Measurements from ENCODE around the gene SLC26A11. TPM values are rescaled to one million over a fixed set of nuclear protein-coding genes. Genes with fewer than 3 reads are reported as not detected.

The SLC26A11 gene
- total and polyA plus RNA-seq, 2 of the 13 experiments (the other 11 are each of a cell fraction or from before 2014, with no cell fraction given), result 8.7 to 13.2 TPM

DNA sequence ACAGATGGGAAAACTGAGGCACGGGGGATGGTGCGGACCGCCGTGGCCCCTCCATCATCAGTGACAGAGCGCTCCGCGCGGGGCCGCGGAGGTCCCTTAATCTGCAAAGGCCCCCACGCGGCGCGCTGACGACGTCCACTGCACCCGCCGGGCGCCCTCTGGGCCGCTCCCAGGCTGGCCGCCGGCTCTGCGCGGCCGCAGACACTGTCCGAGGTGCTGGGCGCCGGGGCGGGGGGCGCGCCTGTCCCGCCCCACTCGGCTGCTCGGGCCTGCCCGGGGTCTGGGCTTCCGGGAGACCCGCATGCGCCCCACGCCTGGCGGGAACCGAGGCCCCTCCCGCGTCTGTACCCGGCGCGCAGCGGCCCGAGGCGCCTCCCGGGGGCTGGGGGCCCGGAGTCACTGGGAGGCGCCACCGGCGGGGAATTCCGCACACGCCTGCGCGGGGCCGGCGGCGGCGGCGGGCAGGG, 39.9 kb downstream of the SLC26A11 start (continued):
- TF ChIP-seq, protein P1, sequence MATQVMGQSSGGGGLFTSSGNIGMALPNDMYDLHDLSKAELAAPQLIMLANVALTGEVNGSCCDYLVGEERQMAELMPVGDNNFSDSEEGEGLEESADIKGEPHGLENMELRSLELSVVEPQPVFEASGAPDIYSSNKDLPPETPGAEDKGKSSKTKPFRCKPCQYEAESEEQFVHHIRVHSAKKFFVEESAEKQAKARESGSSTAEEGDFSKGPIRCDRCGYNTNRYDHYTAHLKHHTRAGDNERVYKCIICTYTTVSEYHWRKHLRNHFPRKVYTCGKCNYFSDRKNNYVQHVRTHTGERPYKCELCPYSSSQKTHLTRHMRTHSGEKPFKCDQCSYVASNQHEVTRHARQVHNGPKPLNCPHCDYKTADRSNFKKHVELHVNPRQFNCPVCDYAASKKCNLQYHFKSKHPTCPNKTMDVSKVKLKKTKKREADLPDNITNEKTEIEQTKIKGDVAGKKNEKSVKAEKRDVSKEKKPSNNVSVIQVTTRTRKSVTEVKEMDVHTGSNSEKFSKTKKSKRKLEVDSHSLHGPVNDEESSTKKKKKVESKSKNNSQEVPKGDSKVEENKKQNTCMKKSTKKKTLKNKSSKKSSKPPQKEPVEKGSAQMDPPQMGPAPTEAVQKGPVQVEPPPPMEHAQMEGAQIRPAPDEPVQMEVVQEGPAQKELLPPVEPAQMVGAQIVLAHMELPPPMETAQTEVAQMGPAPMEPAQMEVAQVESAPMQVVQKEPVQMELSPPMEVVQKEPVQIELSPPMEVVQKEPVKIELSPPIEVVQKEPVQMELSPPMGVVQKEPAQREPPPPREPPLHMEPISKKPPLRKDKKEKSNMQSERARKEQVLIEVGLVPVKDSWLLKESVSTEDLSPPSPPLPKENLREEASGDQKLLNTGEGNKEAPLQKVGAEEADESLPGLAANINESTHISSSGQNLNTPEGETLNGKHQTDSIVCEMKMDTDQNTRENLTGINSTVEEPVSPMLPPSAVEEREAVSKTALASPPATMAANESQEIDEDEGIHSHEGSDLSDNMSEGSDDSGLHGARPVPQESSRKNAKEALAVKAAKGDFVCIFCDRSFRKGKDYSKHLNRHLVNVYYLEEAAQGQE (IDR thresholded peaks at IDR 0.05; ENCODE audit: borderline replicate concordance in 1 of 2, low read depth in 1 of 2, low read length in 2 of 2), result peak; percentile 86 to 92
- TF ChIP-seq, protein P2, sequence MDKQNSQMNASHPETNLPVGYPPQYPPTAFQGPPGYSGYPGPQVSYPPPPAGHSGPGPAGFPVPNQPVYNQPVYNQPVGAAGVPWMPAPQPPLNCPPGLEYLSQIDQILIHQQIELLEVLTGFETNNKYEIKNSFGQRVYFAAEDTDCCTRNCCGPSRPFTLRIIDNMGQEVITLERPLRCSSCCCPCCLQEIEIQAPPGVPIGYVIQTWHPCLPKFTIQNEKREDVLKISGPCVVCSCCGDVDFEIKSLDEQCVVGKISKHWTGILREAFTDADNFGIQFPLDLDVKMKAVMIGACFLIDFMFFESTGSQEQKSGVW (CRISPR knock-in tag; IDR thresholded peaks at IDR 0.05; ENCODE audit: borderline replicate concordance), result 0 out of 2 replicates have a peak, but pooled peaks have one; percentile 26
- TF ChIP-seq GLI4 (CRISPR knock-in tag; IDR thresholded peaks at IDR 0.05; ENCODE audit: borderline replicate concordance) (no peak), MATR3 (CRISPR knock-in tag; IDR thresholded peaks at IDR 0.05) (no peak), SP1 (IDR thresholded peaks at IDR 0.05) (no peak), SP1 (CRISPR knock-in tag; IDR thresholded peaks at IDR 0.05) (no peak), ZNF263 (CRISPR knock-in tag; IDR thresholded peaks at IDR 0.05) (no peak), SPEN (CRISPR knock-in tag; IDR thresholded peaks at IDR 0.05; ENCODE audit: low read depth) (peak; percentile 67), ZBTB7B (CRISPR knock-in tag; IDR thresholded peaks at IDR 0.05) (peak; percentile 62; the same call in 1 of the 2 replicates), ZSCAN25 (CRISPR knock-in tag; IDR thresholded peaks at IDR 0.05) (no peak), ZNF570 (CRISPR knock-in tag; IDR thresholded peaks at IDR 0.05; ENCODE audit: borderline replicate concordance) (no peak), MAFG (CRISPR knock-in tag; IDR thresholded peaks at IDR 0.05) (no peak), KDM1A (CRISPR knock-in tag; IDR thresholded peaks at IDR 0.05) (no peak), ZNF577 (CRISPR knock-in tag; IDR thresholded peaks at IDR 0.05; ENCODE audit: borderline replicate concordance, low read depth) (no peak), ZNF788 (CRISPR knock-in tag; IDR thresholded peaks at IDR 0.05; ENCODE audit: borderline replicate concordance) (no peak; the same call in 1 of the 2 replicates), SSRP1 (CRISPR knock-in tag; IDR thresholded peaks at IDR 0.05) (no peak), SMARCE1 (IDR thresholded peaks at IDR 0.05; ENCODE audit: borderline replicate concordance) (no peak), AGO1 (IDR thresholded peaks at IDR 0.05; ENCODE audit: low read depth, low read length, poor library complexity, severe bottlenecking) (no peak), ZFP90 (CRISPR knock-in tag; IDR thresholded peaks at IDR 0.05; ENCODE audit: borderline replicate concordance) (peak; percentile 30; the same call in 1 of the 2 replicates), ZNF121 (CRISPR knock-in tag; IDR thresholded peaks at IDR 0.05) (peak; percentile 20; the same call in 1 of the 2 replicates), CHD4 (IDR thresholded peaks at IDR 0.05; ENCODE audit: borderline replicate concordance, low read length) (no peak), ZSCAN30 (CRISPR knock-in tag; IDR thresholded peaks at IDR 0.05) (no peak), ISX (CRISPR knock-in tag; conservative IDR thresholded peaks at IDR 0.05) (no peak), ZNF737 (CRISPR knock-in tag; IDR thresholded peaks at IDR 0.05; ENCODE audit: borderline replicate concordance) (no peak), ZNF441 (CRISPR knock-in tag; IDR thresholded peaks at IDR 0.05; ENCODE audit: borderline replicate concordance) (peak; percentile 81)
- TF ChIP-seq, protein P3, sequence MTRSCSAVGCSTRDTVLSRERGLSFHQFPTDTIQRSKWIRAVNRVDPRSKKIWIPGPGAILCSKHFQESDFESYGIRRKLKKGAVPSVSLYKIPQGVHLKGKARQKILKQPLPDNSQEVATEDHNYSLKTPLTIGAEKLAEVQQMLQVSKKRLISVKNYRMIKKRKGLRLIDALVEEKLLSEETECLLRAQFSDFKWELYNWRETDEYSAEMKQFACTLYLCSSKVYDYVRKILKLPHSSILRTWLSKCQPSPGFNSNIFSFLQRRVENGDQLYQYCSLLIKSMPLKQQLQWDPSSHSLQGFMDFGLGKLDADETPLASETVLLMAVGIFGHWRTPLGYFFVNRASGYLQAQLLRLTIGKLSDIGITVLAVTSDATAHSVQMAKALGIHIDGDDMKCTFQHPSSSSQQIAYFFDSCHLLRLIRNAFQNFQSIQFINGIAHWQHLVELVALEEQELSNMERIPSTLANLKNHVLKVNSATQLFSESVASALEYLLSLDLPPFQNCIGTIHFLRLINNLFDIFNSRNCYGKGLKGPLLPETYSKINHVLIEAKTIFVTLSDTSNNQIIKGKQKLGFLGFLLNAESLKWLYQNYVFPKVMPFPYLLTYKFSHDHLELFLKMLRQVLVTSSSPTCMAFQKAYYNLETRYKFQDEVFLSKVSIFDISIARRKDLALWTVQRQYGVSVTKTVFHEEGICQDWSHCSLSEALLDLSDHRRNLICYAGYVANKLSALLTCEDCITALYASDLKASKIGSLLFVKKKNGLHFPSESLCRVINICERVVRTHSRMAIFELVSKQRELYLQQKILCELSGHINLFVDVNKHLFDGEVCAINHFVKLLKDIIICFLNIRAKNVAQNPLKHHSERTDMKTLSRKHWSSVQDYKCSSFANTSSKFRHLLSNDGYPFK (CRISPR knock-in tag; IDR thresholded peaks at IDR 0.05; ENCODE audit: borderline replicate concordance), result no peak

All from HepG2 (cell line).